ENCODE measurements around the gene SUN1.
"Not testable (repeated sequence)": the region's sequence is repeated elsewhere in the genome, so short reads cannot be mapped to it uniquely, and the experiment has no call there.

SUN1 gene

GRCh38 chr7:918118-918425 is 85.8 kb downstream of the SUN1 start:
- Histone ChIP-seq H3K36me3 (ENCODE audit: insufficient read depth, low read length) (no peaks in the 10 kb centered on the region), H3K9me3 (ENCODE audit: control insufficient read depth, insufficient read depth, low read length) (no peaks in the 10 kb centered on the region), H3K9ac (ENCODE audit: low read depth, low read length) (no peak overlapping the region), H3K4me1 (ENCODE audit: insufficient read depth, low read length) (no peaks in the 10 kb centered on the region)

GRCh38 chr7:918441-919113 is 86.3 kb downstream of the SUN1 start:
- H3K36me3 ChIP-seq (ENCODE audit: insufficient read depth, low read length), result no peaks in the 10 kb centered on the region
- H3K9ac ChIP-seq (ENCODE audit: low read depth, low read length), result no peak overlapping the region
- no peaks in the 10 kb centered on the region for H3K9me3 ChIP-seq (ENCODE audit: control insufficient read depth, insufficient read depth, low read length)
- H3K4me1 ChIP-seq (ENCODE audit: insufficient read depth, low read length), result peaks cover 3% of the 10 kb centered on the region; the same call in 1 of the 2 replicates

GRCh38 chr7:919114-919442 is 86.8 kb downstream of the SUN1 start:
- no peaks in the 10 kb centered on the region for H3K36me3 ChIP-seq (ENCODE audit: insufficient read depth, low read length)
- no peak overlapping the region for H3K9ac ChIP-seq (ENCODE audit: low read depth, low read length)
- no peaks in the 10 kb centered on the region for H3K9me3 ChIP-seq (ENCODE audit: control insufficient read depth, insufficient read depth, low read length)
- peaks cover 3% of the 10 kb centered on the region; the same call in 1 of the 2 replicates for H3K4me1 ChIP-seq (ENCODE audit: insufficient read depth, low read length)

GRCh38 chr7:919924-920341 is 87.7 kb downstream of the SUN1 start:
- Histone ChIP-seq H3K9me3 (ENCODE audit: control insufficient read depth, insufficient read depth, low read length) (no peaks in the 10 kb centered on the region), H3K9ac (ENCODE audit: low read depth, low read length) (no peak overlapping the region), H3K36me3 (ENCODE audit: insufficient read depth, low read length) (no peaks in the 10 kb centered on the region), H3K4me1 (ENCODE audit: insufficient read depth, low read length) (peaks cover 3% of the 10 kb centered on the region; the same call in 1 of the 2 replicates)

- Histone ChIP-seq H3K9me3 (ENCODE audit: control insufficient read depth, insufficient read depth, low read length) (no peaks in the 10 kb centered on the region), H3K36me3 (ENCODE audit: insufficient read depth, low read length) (no peaks in the 10 kb centered on the region), H3K9ac (ENCODE audit: low read depth, low read length) (no peak overlapping the region), H3K4me1 (ENCODE audit: insufficient read depth, low read length) (peaks cover 3% of the 10 kb centered on the region; the same call in 1 of the 2 replicates)
These were observed 88.2 kb downstream of the SUN1 start for GRCh38 chr7:920351-921070.

- Histone ChIP-seq H3K9me3 (ENCODE audit: control insufficient read depth, insufficient read depth, low read length) (no peaks in the 10 kb centered on the region), H3K9ac (ENCODE audit: low read depth, low read length) (no peak overlapping the region), H3K4me1 (ENCODE audit: insufficient read depth, low read length) (peaks cover 3% of the 10 kb centered on the region; the same call in 1 of the 2 replicates), H3K36me3 (ENCODE audit: insufficient read depth, low read length) (no peaks in the 10 kb centered on the region)
These were observed 88.8 kb downstream of the SUN1 start for GRCh38 chr7:921071-921461.

GRCh38 chr7:921581-922333 is 89.5 kb downstream of the SUN1 start:
- Histone ChIP-seq H3K9ac (ENCODE audit: low read depth, low read length) (no peak overlapping the region), H3K9me3 (ENCODE audit: control insufficient read depth, insufficient read depth, low read length) (no peaks in the 10 kb centered on the region), H3K4me1 (ENCODE audit: insufficient read depth, low read length) (peaks cover 3% of the 10 kb centered on the region; the same call in 1 of the 2 replicates), H3K36me3 (ENCODE audit: insufficient read depth, low read length) (no peaks in the 10 kb centered on the region)

- Histone ChIP-seq H3K9ac (ENCODE audit: low read depth, low read length) (no peak overlapping the region), H3K9me3 (ENCODE audit: control insufficient read depth, insufficient read depth, low read length) (no peaks in the 10 kb centered on the region), H3K4me1 (ENCODE audit: insufficient read depth, low read length) (peaks cover 3% of the 10 kb centered on the region; the same call in 1 of the 2 replicates), H3K36me3 (ENCODE audit: insufficient read depth, low read length) (no peaks in the 10 kb centered on the region)
These were observed 90.2 kb downstream of the SUN1 start for GRCh38 chr7:922334-923107.

- H3K4me1 ChIP-seq (ENCODE audit: insufficient read depth, low read length), result peaks cover 3% of the 10 kb centered on the region; the same call in 1 of the 2 replicates
- no peaks in the 10 kb centered on the region for H3K36me3 ChIP-seq (ENCODE audit: insufficient read depth, low read length)
- H3K9ac ChIP-seq (ENCODE audit: low read depth, low read length), result no peak overlapping the region
- no peaks in the 10 kb centered on the region for H3K9me3 ChIP-seq (ENCODE audit: control insufficient read depth, insufficient read depth, low read length)
These were observed 91.1 kb downstream of the SUN1 start for GRCh38 chr7:923108-924041.

- H3K9me3 ChIP-seq (ENCODE audit: control insufficient read depth, insufficient read depth, low read length); H3K36me3 ChIP-seq (ENCODE audit: insufficient read depth, low read length); H3K4me1 ChIP-seq (ENCODE audit: insufficient read depth, low read length); H3K9ac ChIP-seq (ENCODE audit: low read depth, low read length): not testable (repeated sequence)
These were observed 91.8 kb downstream of the SUN1 start for GRCh38 chr7:924042-924441.

All from ES-I3 (cell line).